HG02571 (cell line): ENCODE measurements around the gene TMOD3.
"Not testable (repeated sequence)": the region's sequence is repeated elsewhere in the genome, so short reads cannot be mapped to it uniquely, and the experiment has no call there.

ENCODE experiments used
- ATAC-seq: cut with Tn5 transposase; IDR thresholded peaks from one replicate; pipeline ENCODE4 v1.9.1; 2021; ENCODE audit warnings: mild to moderate bottlenecking, moderate library complexity; ENCODE audit not compliant: unreplicated experiment

The TMOD3 gene

GRCh38 chr15:51829376-51830275 lies at the start of gene TMOD3:
TSS of gene TMOD3 (plus strand) at chr15:51829653. CDS start at chr15:51862885, 33,232 bp downstream.
- ATAC-seq = peak; percentile 91

GRCh38 chr15:51780636-51781035 lies 48.8 kb upstream of the TMOD3 start:
- no peak for ATAC-seq

- ATAC-seq = no peak
These were observed 47.9 kb upstream of the TMOD3 start for GRCh38 chr15:51781506-51781905.

DNA sequence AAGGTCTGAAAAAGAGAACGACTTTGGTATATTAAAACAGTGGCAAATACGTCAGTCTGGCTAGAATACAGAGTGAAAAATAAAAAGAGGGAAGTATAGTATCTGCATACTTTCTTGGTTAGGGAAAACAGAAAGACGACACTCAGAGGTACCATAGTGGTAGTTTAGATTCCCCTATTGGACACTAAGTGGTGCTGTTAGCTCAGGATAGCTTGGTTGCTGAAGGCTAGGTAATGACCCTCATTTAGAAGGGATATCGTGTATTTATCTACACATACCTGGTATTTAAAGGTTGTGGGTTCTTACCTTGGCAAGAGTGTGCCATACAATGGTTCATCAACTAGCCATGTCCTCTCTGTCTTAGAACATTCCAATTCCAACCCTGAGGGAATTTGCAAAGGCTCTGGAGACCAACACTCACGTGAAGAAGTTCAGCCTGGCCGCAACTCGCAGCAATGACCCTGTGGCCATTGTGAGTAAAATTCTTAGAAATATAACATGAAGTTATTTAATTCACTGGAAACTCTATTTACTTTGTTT lies 47.0 kb upstream of the TMOD3 start:
- ATAC-seq = no peak

DNA sequence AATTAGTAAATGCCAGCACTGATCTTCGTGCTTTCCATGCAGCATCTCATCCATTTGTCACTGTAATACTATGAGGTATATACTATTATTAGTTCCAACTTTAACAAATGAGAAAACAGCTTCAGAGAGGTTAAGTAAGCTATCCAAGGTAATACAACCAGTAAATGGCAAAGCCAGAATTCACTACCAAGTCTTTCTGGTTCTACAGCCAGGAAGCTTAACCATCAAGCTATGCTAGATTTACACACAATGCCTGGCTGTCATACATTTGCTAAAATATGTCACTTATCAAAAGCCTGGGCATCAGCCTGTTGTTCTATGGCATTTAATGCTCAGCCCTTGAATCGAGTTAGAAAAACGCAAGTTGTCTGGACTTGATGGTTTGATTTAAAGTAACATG lies 45.5 kb upstream of the TMOD3 start:
- ATAC-seq = no peak

DNA sequence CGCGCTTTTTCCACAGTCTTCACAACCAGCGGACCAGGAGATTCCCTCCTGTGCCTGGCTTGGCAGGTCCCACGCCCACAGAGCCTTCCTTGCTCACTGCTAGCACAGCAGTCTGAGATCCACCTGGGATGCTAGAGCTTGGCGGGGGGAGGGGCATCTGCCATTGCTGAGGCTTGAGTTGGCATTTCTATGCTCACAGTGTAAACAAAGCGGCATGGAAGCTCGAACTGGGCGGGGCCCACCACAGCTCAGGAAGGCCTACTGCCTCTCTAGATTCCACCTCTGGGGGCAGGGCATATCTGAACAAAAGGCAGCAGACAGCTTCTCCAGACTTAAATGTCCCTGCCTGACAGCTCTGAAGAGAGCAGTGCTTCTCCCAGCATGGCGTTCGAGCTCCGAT lies 42.3 kb upstream of the TMOD3 start:
- not testable (repeated sequence) for ATAC-seq

DNA sequence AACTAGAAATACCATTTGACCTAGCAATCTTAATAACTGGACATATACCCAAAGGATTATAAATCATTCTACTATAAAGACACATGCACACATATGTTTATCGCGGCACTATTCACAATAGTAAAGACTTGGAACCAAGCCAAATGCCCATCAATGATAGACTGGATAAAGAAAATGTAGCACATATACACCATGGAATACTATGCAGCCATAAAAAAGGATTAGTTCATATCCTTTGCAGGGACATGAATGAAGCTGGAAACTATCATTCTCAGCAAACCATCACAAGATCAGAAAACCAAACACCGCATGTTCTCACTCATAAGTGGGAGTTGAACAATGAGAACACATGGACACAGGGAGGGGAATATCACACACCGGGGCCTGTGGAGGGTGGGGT lies 37.0 kb upstream of the TMOD3 start:
- ATAC-seq = not testable (repeated sequence)

- no peak for ATAC-seq
These were observed 35.7 kb upstream of the TMOD3 start for GRCh38 chr15:51793521-51794305.

GRCh38 chr15:51796847-51797401 lies 32.5 kb upstream of the TMOD3 start:
- no peak for ATAC-seq

DNA sequence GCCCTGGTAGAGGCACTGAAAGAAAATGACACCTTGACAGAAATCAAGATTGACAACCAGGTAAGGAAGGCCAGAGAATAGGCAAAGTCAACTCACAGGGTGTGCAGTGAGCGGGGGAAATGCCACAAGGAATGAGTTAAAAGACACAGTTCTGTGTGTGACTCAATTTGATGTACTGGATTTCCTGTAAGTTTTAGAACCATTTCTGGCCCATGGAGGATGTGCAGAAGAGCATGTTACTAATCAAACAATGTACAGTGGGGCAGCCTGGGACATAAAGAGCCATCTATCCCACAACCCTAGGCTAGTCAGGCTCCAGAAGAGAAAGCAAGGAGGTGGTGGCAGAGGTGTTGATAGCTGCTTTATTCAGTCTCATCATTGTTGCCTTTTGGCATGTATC lies 31.2 kb upstream of the TMOD3 start:
- ATAC-seq = no peak

- no peak for ATAC-seq
These were observed 29.9 kb upstream of the TMOD3 start for GRCh38 chr15:51799282-51800252.

- no peak for ATAC-seq
These were observed 28.0 kb upstream of the TMOD3 start for GRCh38 chr15:51801391-51801835.

DNA sequence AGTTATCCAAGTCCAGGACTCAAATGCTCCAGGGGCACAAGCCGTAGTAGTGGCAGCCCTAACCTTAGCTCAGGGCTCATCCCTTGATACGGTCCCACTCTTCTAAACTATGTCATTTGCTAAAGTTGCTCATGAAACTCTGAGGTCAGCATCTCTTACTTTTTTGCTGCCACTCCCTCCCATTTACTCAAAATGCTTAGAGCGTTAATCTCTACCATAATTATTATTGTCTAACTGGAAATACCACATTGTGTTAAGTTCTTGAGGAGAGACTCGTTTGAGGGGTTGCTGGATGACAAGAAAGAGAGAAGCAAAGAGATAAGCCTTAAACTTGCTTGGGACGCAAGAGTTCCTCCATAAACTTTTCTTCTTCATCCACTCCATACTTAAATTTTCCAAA lies 26.9 kb upstream of the TMOD3 start:
- no peak for ATAC-seq

DNA sequence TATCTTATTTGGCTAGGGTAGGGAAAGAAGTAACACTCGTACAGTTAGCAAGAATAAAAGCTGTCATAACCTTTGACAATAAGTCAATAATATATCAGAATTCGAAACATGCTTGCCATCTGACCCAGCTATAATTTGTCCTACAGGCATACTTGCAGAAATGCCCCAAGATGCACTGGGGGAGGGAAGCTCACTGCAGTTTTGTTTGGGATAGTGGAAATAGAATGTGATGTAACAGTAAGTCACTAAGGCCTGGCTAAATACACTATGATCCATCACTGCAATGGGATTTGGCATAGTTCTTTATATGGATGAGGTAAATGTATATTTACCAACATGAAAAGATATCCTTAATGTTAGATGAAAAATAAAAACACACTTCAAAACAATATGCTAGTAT lies 25.5 kb upstream of the TMOD3 start:
- ATAC-seq = no peak

- no peak for ATAC-seq
These were observed 23.3 kb upstream of the TMOD3 start for GRCh38 chr15:51806123-51806522.

DNA sequence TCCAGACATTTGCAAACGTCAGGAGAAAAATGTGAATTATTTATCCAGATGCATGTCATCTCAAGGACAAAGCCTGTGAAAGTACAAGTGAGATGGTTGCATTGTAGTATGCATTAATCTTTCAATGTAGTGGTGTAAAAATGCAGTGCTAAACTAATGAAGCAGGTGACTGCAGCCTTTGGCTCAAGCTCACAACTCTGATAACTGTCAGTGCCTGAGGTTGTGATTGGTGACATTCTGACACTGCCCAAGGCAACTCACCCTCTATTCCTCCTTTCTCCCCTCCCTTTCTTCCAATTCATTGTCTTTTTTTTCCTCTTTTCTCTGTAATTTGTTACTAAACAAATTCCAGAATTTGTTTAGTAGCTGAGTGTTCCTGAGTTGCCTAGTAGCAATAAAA lies 20.0 kb upstream of the TMOD3 start:
- ATAC-seq = no peak

- ATAC-seq = no peak
These were observed 16.9 kb upstream of the TMOD3 start for GRCh38 chr15:51812598-51812997.

- ATAC-seq = no peak
These were observed 14.8 kb upstream of the TMOD3 start for GRCh38 chr15:51814606-51815005.

DNA sequence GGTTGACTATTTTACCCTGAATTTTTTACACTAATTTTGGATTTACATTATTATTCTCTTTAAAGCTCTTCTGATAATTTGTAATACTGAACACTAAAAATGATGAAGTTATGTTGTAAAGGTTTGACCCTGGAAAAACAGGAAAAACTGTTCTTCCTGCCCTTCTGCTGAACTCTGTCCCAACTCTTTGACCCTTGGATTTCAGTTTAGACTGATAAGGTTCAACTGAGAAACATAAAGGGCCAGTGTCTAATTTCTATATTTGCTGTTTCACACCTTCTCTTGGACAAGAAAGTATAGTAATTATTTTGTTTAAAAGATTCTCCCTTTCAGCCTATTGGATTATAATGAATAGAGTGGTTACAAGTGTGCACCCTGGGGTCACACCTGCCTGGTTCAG lies 12.8 kb upstream of the TMOD3 start:
- no peak for ATAC-seq

DNA sequence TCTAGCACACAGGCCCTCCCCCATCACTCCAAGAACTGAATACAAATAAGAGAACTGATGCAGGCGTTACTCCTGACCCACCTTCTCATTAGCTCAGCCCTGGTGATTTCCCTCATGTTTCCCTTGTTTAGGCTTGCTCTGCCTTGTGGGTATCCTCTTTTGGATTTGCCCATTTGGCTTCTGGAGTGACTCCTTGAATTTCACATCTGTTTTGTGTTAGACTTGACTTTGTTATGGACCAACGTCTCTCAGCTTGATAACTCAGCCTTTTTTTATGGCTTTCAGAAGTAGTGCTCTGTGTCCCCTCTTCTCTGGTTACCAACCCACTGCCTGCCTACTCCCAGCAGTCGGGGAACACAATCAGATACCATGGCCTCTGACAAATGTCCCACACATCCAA lies 11.3 kb upstream of the TMOD3 start:
- no peak for ATAC-seq
